Activated naive CD4-positive, alpha-beta T cell treated with anti-CD3 and anti-CD28 coated beads for 36 hours (primary cell): ENCODE data around the gene KIAA1217. TPM values are rescaled to one million over a fixed set of nuclear protein-coding genes. Genes with fewer than 3 reads are reported as not detected.
A peak's percentile ranks its signal among the peaks of the same experiment; 100 is the strongest.

Experiments
- CTCF ChIA-PET: fragments of 350-600 bp; sonication (Branson Sonifier 250); formaldehyde crosslinking; loops from one replicate; lab custom pipeline; 2021; ENCODE audit warnings: antibody characterized with exemption; lab: Charles Lee
- DNase-seq: peaks from one replicate; pipeline ENCODE4 v3.0.0-alpha.2; 2020
- H3K27ac Mint-ChIP-seq: one replicate; pipeline ENCODE4 v1.8.0; 2021; ENCODE audit warnings: mild to moderate bottlenecking, mixed read lengths
- H3K27me3 Mint-ChIP-seq: one replicate; pipeline ENCODE4 v1.8.0; 2021; ENCODE audit warnings: low read depth, mixed read lengths
- H3K36me3 Mint-ChIP-seq: one replicate; pipeline ENCODE4 v1.8.0; 2021; ENCODE audit warnings: low read depth, mixed read lengths
- H3K4me1 Mint-ChIP-seq: one replicate; pipeline ENCODE4 v1.8.0; 2021; ENCODE audit warnings: low read depth, mixed read lengths
- H3K4me3 Mint-ChIP-seq: one replicate; pipeline ENCODE4 v1.8.0; 2021; ENCODE audit warnings: mild to moderate bottlenecking, moderate library complexity, mixed read lengths
- H3K9me3 Mint-ChIP-seq: one replicate; pipeline ENCODE4 v1.8.0; 2021; ENCODE audit warnings: mixed read lengths
- intact Hi-C: fragments of 100-400 bp; cut with micrococcal nuclease; formaldehyde crosslinking; loops from one replicate; pipeline ENCODE4 v1.15.1; 2023
- total RNA-seq, 2 experiments: library from RNA; stranded (reverse); gene quantifications; one replicate each; pipeline ENCODE4 v1.2.3, GENCODE V29; 2021

The KIAA1217 gene
- total RNA-seq, 2 experiments from 2014 or later: 0.57 to 0.86 TPM

DNA sequence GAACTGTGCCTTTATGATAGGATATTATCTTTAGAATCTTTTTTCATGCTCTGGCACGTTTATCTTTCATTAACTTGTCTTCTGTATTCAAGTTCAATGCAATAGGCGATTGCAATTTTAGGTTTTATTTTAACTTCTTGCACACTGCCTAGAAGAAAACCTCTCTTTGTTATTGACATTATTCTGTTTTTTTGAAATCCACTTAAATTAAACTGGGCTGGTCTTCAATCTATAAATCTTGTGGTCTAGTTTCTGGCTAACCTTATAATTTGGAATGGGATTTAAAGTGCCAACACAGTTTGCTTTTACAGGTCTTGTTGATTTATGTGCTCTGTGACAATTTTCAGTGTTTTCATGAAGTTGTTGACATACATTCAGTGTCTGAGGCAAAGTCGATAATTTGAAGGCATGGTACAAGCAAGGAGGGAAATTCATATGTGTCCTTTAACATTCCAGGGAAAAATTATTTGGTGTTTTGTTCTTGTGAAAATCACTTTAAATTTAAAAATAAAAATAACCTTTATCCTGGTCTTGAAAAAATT, 240.9 kb downstream of the KIAA1217 start:
- peaks cover 5% of the 10 kb centered on the region for H3K4me1 Mint-ChIP-seq
- peaks cover 22% of the 10 kb centered on the region for H3K27me3 Mint-ChIP-seq
- no peak overlapping the region for H3K4me3 Mint-ChIP-seq
- no peak overlapping the region for H3K27ac Mint-ChIP-seq
- DNase-seq: no peak
- intact Hi-C loops: no loop called here
- CTCF ChIA-PET: no interaction called here
- H3K36me3 Mint-ChIP-seq: no peaks in the 10 kb centered on the region
- H3K9me3 Mint-ChIP-seq: no peaks in the 10 kb centered on the region

DNA sequence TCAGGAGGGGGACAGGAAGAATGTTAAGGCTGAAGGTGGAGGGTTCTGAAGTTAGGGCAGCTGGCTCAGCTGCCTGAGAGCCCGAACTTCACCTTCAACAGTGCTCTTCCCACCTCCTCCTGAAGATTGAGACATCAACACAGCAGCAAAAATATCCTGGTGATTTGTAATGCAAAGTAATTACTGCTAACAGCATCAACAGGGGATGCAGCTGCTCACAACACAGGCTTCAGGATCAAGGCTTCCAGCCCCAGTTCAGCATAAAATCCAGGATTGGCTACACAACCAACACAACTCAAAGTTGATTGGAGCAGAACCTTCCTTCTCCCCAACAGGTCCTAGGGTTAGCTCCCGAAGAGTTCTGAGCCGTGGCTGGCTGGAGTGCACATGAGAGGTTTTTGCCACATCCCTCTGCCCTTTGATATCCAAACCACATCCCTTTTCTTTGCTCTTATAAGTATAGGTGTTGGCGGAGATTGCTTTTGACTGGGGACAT, 242.4 kb downstream of the KIAA1217 start:
- Mint-ChIP-seq H3K27ac (no peak overlapping the region), H3K4me3 (no peak overlapping the region), H3K9me3 (no peaks in the 10 kb centered on the region), H3K36me3 (no peaks in the 10 kb centered on the region), H3K4me1 (peaks cover 5% of the 10 kb centered on the region), H3K27me3 (peaks cover 30% of the 10 kb centered on the region)
- intact Hi-C loops: no loop called here
- peak; percentile 9 for DNase-seq
- CTCF ChIA-PET: no interaction called here

DNA sequence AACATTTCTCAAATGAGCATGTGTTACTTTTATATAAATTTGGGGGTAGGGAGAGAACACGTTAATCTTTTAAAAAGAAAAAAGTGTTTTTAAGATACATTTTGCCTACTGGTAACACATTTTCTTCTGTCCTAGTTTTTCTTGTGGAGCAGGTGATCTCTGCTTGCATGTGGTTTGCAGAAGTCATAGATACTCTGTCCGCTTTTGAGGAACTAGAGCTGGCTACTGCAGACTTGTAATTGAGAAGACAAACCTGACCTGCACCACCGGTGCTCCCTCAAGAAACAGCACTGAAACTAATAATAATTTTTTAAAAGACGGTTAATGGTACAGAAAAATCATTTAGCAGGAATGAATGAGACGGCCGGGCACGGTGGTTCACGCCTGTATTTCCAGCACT, 243.1 kb downstream of the KIAA1217 start:
- no peaks in the 10 kb centered on the region for H3K36me3 Mint-ChIP-seq
- DNase-seq: no peak
- CTCF ChIA-PET: no interaction called here
- intact Hi-C loops: no loop called here
- H3K27ac Mint-ChIP-seq: no peak overlapping the region
- H3K27me3 Mint-ChIP-seq: peaks cover 30% of the 10 kb centered on the region
- H3K4me1 Mint-ChIP-seq: peaks cover 5% of the 10 kb centered on the region
- H3K4me3 Mint-ChIP-seq: no peak overlapping the region
- no peaks in the 10 kb centered on the region for H3K9me3 Mint-ChIP-seq

DNA sequence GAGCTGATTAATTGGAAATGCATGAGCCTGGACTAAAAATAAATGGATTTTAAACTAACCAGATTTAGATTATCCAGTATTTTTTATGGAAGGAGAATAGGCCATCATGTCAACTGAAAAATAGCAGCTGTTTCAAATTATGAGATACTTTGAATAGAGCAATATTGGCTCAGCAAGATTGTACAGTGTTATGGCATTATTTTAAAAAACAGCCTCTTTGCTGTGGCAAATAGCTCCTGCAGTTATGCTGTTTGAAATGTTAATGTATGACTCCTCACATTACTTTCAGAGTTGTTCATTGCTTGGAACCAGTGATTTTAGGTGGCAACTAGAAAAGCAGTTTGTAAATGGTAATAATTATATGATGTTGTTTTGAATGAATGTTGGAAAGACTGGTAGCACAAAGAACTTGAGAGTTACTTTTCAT, 244.5 kb downstream of the KIAA1217 start:
- Mint-ChIP-seq H3K4me1 (peaks cover 5% of the 10 kb centered on the region), H3K9me3 (no peaks in the 10 kb centered on the region), H3K4me3 (no peak overlapping the region), H3K36me3 (no peaks in the 10 kb centered on the region), H3K27me3 (peaks cover 30% of the 10 kb centered on the region), H3K27ac (no peak overlapping the region)
- CTCF ChIA-PET: no interaction called here
- no peak for DNase-seq
- intact Hi-C loops: no loop called here

DNA sequence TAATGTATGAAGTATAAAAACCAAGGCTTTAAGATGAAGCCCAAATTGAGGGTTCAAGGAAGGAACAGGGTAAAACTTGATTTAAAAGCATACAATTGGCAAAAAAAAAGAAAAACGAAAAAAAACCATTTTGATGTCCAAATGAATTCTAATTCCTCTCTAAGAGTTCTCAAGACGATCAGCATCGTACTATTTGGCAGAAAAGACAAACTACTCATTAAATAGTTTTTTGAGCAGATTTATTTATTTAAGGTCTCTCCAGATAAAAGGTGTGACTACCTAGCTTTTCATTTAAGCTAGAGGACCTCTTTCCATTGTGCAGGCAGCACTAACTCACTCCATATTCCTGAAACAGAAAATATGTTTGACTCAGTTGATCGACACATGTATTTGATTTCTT, 245.0 kb downstream of the KIAA1217 start:
- Mint-ChIP-seq H3K9me3 (no peaks in the 10 kb centered on the region), H3K36me3 (no peaks in the 10 kb centered on the region), H3K4me3 (no peak overlapping the region), H3K27me3 (peaks cover 27% of the 10 kb centered on the region), H3K4me1 (peaks cover 5% of the 10 kb centered on the region), H3K27ac (no peak overlapping the region)
- DNase-seq: no peak
- intact Hi-C loops: no loop called here
- CTCF ChIA-PET: no interaction called here

DNA sequence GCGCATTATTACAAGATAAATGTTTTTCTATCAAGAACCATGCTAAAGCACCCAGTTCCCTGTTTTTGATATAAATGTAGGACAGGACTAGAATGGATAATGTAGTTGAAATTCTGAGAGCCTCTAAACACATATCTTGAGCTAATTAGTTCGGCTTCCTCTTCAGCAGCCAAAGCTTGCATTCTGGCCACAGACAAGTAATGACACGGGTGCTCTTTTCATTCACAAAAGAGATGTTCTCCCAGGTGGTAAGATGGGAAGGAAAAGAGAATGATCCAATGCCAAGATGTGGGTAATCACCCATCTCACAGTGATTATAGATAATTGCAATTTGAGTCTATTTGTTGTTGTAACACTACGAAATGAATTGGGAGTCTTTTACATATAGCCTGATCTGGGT, 246.5 kb downstream of the KIAA1217 start:
- Mint-ChIP-seq H3K4me3 (no peak overlapping the region), H3K4me1 (peaks cover 5% of the 10 kb centered on the region), H3K9me3 (no peaks in the 10 kb centered on the region), H3K27me3 (peaks cover 28% of the 10 kb centered on the region), H3K27ac (no peak overlapping the region), H3K36me3 (no peaks in the 10 kb centered on the region)
- CTCF ChIA-PET: no interaction called here
- no peak for DNase-seq
- intact Hi-C loops: no loop called here

DNA sequence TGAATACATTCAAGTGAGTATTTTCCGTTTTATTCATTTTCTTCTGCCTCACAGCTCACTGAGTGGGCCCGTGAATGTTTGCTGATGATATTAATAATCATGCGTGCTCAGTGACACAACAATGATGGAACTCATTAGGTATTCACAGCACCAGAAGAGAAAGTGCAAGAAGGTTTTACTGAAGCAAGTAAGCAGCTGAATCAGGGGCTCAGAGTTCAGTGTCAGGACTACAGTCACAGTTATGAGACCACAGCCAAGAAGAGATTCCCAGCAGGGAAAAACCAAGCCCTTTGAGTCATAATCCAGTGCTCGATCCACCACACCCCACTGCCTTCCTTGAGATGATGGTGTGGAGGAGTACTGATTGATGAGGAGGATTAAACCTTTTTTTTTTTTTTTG, 247.4 kb downstream of the KIAA1217 start:
- H3K36me3 Mint-ChIP-seq: no peaks in the 10 kb centered on the region
- intact Hi-C loops: no loop called here
- H3K4me3 Mint-ChIP-seq: no peak overlapping the region
- H3K4me1 Mint-ChIP-seq: peaks cover 5% of the 10 kb centered on the region
- CTCF ChIA-PET: no interaction called here
- H3K27me3 Mint-ChIP-seq: peaks cover 23% of the 10 kb centered on the region
- no peak overlapping the region for H3K27ac Mint-ChIP-seq
- DNase-seq: no peak
- H3K9me3 Mint-ChIP-seq: no peaks in the 10 kb centered on the region

DNA sequence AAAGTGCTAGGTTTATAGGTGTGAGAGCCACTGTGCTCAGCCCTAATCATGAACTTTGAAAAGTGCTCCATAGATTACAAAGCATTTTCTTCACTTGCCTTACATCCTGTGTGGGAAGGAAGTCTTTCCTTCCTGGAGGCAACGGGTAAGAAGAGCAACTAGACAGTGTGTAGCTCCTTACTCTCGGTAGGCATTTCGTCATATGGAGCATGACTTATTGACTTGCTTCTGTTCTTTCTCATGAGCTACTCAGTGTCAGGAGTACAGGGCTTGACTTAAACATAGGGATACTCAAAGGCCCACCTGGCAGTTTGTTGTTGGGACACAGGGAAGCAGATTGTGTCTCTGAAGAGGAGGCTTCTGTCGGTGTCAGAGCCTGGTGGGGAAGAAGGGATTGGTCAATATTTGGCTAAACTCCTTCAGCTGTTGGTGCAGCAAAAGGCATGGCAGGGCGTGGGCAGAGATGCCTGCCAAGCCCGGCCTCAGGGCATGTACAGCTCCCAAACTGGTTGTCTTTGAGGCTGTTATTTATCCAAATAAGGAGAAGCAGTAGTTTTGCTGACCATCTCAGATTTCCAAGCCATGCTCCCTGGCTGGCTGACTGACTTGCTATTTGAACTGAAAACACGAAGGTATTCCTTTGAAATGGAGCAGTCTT, 248.9 kb downstream of the KIAA1217 start:
- CTCF ChIA-PET: no interaction called here
- no peak for DNase-seq
- Mint-ChIP-seq H3K27ac (no peak overlapping the region), H3K36me3 (no peaks in the 10 kb centered on the region), H3K9me3 (no peaks in the 10 kb centered on the region), H3K27me3 (peaks cover 19% of the 10 kb centered on the region), H3K4me3 (no peak overlapping the region), H3K4me1 (peaks cover 3% of the 10 kb centered on the region)
- intact Hi-C loops: no loop called here

DNA sequence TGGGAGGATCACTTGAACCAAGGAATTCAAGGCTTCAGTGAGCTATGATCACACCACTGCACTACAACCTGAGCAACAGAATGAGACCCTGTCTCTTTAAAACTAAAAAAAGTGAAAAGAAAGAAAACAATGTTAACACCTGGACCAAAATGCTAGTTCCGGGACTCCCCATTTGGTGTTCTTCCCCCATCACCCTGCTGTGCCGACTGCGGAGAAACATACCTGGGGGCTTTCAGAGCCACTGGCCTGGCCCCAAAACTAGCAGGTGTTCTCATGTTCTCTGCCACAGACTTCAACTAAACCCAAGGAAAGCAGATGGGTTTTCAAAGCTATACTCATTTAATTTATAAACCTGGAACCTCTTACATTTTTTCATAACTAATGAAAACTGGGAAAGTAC, 250.9 kb downstream of the KIAA1217 start:
- CTCF ChIA-PET: interaction anchor here (1.0 kb wide), 1 partner anchor 12 kb away, joined by 3 read pairs; no protein-coding TSS in a partner anchor
- no peak for DNase-seq
- Mint-ChIP-seq H3K9me3 (no peaks in the 10 kb centered on the region), H3K4me3 (no peak overlapping the region), H3K27me3 (peaks cover 18% of the 10 kb centered on the region), H3K36me3 (no peaks in the 10 kb centered on the region), H3K4me1 (peaks cover 19% of the 10 kb centered on the region), H3K27ac (no peak overlapping the region)
- intact Hi-C loops: loop anchor here (5.0 to 10.0 kb wide), 4 partner anchors 362 to 1125 kb away; no protein-coding TSS in a partner anchor

DNA sequence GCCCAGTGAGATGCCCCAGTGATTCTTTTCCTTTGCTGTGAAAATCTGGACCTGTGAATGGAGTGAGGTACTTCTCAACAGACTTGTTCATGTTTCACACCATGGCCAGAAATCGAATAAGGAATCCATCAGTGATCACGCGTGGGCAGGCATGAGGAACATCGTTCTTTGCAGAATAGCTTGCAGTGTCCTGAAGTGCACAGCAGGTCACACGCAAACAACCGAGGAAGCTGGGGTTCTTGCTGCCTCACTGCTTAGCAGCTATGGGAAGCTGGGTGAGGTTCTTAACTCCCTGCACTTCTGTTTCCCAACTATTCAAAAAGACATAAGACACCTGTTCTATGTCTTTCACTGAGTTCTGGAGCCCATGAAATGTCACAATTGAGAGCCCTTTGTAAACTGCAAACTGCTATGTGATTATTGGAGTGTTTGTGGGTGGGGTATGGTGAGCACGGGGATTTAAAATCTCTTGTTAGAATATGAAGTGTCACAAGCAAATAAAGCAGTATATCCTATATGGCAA, 253.4 kb downstream of the KIAA1217 start:
- no peaks in the 10 kb centered on the region for H3K9me3 Mint-ChIP-seq
- no peaks in the 10 kb centered on the region for H3K36me3 Mint-ChIP-seq
- peaks cover 10% of the 10 kb centered on the region for H3K27me3 Mint-ChIP-seq
- peaks cover 31% of the 10 kb centered on the region for H3K4me1 Mint-ChIP-seq
- intact Hi-C loops: loop anchor here (5.0 to 10.0 kb wide), 4 partner anchors 360 to 1128 kb away; no protein-coding TSS in a partner anchor
- DNase-seq: no peak
- H3K27ac Mint-ChIP-seq: no peak overlapping the region
- CTCF ChIA-PET: interaction anchor here (1.0 kb wide), 1 partner anchor 19 kb away, joined by 3 read pairs; no protein-coding TSS in a partner anchor
- H3K4me3 Mint-ChIP-seq: no peak overlapping the region

DNA sequence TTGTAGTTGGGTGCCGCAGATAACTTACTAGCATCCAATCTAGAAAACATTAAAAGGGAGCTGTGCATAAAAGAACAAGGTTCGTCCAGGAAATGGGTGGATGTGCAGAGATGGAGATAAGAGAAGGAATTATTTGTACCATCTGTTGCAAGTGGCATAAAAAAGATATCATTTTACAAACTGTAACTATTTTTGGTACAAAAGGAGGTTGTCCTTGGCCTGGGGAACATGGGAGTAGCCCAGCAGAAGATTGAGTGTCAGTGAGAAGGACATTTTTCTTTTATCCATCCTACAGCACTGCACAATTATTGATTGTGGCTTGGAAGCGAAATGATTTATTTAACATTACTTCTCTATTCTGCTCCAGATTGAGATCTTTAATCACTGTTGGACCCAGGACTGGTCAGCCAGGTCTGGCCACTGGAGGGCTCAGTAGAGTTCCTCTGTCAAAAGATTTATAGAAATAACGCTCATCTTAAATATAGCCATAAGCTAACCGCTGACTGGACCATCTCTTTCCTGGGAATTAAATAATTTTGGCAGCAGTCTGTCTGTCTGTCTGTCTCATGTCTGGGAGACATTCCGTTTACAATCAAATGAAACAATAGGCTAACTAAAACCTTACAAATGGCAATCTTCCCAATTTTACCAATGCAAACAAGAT, 254.1 kb downstream of the KIAA1217 start:
- H3K36me3 Mint-ChIP-seq: no peaks in the 10 kb centered on the region
- no peak for DNase-seq
- H3K4me1 Mint-ChIP-seq: peaks cover 31% of the 10 kb centered on the region
- CTCF ChIA-PET: no interaction called here
- no peaks in the 10 kb centered on the region for H3K9me3 Mint-ChIP-seq
- no peak overlapping the region for H3K27ac Mint-ChIP-seq
- intact Hi-C loops: loop anchor here (1.0 to 10.0 kb wide), 5 partner anchors 254 to 1128 kb away; partner anchors contain the start of gene KIAA1217
- H3K4me3 Mint-ChIP-seq: no peak overlapping the region
- peaks cover 10% of the 10 kb centered on the region for H3K27me3 Mint-ChIP-seq

DNA sequence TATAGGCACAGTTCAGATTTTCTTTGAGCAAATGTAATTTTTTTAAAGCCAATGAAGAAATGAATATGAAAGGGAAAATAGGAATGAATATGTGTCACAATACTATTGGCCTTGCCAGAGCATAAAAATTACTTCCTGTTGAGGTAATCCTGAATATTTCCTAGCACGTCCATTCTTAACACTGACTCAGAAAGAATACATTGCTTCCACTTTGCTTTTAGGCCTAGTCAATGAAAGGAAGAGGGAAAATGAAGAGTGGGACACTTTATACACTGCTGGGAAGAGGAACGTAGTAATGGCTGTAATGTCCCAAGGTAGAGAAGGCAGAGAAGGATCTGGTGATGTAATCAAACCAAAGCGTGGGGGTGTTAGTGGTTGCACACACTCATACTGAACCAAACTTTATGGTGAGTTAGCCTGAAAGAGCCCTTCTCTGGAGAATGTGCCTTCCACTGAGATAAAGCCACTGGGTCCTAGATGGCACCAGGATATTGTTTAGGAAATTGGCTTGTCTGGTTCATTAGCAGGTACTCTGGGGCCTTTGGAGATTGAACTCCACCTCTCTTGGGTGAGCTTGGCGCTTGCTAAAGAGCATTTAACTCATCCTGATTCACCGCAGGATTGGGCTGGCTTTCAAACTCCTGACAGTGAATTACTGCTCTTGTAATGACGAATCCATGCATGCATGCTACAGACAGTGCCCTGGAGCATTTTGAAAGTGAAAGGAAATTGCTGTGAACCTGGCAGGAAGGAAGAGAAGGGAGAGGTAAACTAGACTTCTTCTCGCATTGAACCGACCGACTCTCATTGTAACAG, 254.9 kb downstream of the KIAA1217 start:
- DNase-seq: peak; percentile 44
- Mint-ChIP-seq H3K4me1 (peaks cover 31% of the 10 kb centered on the region), H3K36me3 (no peaks in the 10 kb centered on the region), H3K4me3 (no peak overlapping the region), H3K9me3 (no peaks in the 10 kb centered on the region), H3K27me3 (peaks cover 5% of the 10 kb centered on the region), H3K27ac (no peak overlapping the region)
- CTCF ChIA-PET: no interaction called here
- intact Hi-C loops: loop anchor here (1.0 to 10.0 kb wide), 5 partner anchors 255 to 1129 kb away; partner anchors contain the start of gene KIAA1217
